HG02840 (cell line): Measurements from ENCODE around the gene CDH22.

Experiments used
- ATAC-seq: cut with Tn5 transposase; IDR thresholded peaks from one replicate; pipeline ENCODE4 v1.9.1; 2021; ENCODE audit warnings: mild to moderate bottlenecking, moderate library complexity, moderate number of reproducible peaks; ENCODE audit not compliant: unreplicated experiment, low FRiP score

Gene CDH22

GRCh38 chr20:46130534-46130933 is 177.8 kb downstream of the CDH22 start:
- no peak for ATAC-seq

- ATAC-seq: no peak
These were observed 178.3 kb downstream of the CDH22 start for GRCh38 chr20:46129955-46130481.

- no peak for ATAC-seq
These were observed 179.8 kb downstream of the CDH22 start for GRCh38 chr20:46128310-46129151.

DNA sequence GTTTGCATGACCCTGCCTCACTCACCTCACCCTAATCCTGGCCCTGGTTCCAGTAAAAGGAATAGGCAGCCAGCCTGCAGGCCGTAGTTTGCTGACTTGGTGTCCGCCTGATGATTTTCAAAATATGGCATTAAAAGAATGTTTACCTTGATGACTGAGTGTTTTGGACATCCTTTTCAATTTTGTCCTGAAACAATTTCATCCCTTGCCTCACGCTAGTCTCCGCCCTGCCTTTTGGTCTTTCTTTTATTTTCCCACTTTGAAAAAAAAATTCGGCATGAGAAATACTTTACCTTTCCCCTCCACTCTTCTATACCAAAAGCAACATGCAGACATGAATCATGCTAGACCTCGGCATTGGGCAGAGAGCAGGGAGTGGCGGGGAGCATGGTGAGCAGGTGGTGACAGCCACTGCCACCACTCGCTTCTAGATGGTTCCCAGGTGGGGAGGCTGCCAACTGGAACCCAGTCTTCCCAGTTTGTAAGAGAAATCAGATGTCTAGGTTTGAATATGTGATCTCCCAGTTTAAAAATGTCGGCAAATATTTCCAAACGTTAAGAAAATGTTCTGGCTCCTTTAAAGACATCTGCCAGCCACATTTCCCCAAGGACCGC is 180.8 kb downstream of the CDH22 start:
- ATAC-seq: no peak

DNA sequence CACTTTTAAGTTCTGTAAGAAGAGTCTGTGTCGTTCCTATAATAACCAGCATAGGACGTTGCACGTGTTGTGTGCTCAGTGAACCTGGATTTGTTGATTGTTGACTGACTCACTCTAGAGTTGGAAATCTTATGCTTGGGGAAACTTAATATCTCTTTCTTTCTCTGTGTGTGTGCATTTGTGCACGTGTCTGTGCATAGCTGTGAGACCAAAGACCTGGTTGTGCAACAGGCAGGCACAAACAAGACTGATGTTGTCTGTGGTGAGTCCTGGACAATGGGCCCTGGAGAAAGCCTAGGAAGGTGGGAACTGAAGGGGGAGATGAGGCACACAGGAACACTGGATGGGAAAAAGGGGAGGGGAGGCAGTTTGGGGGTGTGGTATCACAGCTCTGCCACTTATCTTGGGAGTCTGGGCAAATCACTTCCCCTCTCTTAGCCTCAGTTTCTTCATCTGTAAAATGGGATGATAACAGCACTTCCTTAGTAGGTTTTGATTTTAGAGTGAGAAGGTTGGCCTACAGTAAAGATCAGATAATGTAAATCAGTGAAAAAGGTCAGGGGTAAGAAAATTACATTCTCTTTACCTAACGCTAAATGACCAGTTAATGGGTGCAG is 181.8 kb downstream of the CDH22 start:
- no peak for ATAC-seq
